ENCODE data around the gene OR4M1.
"Not testable (repeated sequence)": the region's sequence is repeated elsewhere in the genome, so short reads cannot be mapped to it uniquely, and the experiment has no call there.

Gene OR4M1

GRCh38 chr14:19773204-19773603 is at the start of gene OR4M1:
Gene OR4M1 (plus strand): TSS chr14:19773504. CDS start chr14:19780323, 6,819 bp downstream.
- not testable (repeated sequence) for DNase-seq

- no peak for DNase-seq
Measured at GRCh38 chr14:19729359-19729758, 43.9 kb upstream of the OR4M1 start.

- no peak for DNase-seq
Measured at GRCh38 chr14:19729763-19730162, 43.5 kb upstream of the OR4M1 start.

- DNase-seq, result not testable (repeated sequence)
Measured at GRCh38 chr14:19733893-19734292, 39.4 kb upstream of the OR4M1 start.

- no peak for DNase-seq
Measured at GRCh38 chr14:19743256-19743655, 30.0 kb upstream of the OR4M1 start, which contains the start of gene OR4Q3. Gene OR4Q3 (plus strand): TSS chr14:19743571.

- DNase-seq, result not testable (repeated sequence)
Measured at GRCh38 chr14:19752316-19752715, 21.0 kb upstream of the OR4M1 start.

- DNase-seq, result no peak
Measured at GRCh38 chr14:19754172-19754571, 19.1 kb upstream of the OR4M1 start.

GRCh38 chr14:19771491-19771890 is 1.8 kb upstream of the OR4M1 start:
- not testable (repeated sequence) for DNase-seq

- DNase-seq, result no peak
Measured at GRCh38 chr14:19771895-19772430, 1.3 kb upstream of the OR4M1 start.

- not testable (repeated sequence) for DNase-seq
Measured at GRCh38 chr14:19772454-19772853, 850 bp upstream of the OR4M1 start.

GRCh38 chr14:19775587-19775986 is 2.3 kb downstream of the OR4M1 start:
- DNase-seq, result no peak

GRCh38 chr14:19785848-19786247 is 12.5 kb downstream of the OR4M1 start:
- DNase-seq, result not testable (repeated sequence)

- not testable (repeated sequence) for DNase-seq
Measured at GRCh38 chr14:19787318-19787717, 14.0 kb downstream of the OR4M1 start.

- DNase-seq, result not testable (repeated sequence)
Measured at GRCh38 chr14:19788150-19788549, 14.8 kb downstream of the OR4M1 start.

- not testable (repeated sequence) for DNase-seq
Measured at GRCh38 chr14:19796520-19797108, 23.3 kb downstream of the OR4M1 start.

GRCh38 chr14:19799880-19800279 is 26.6 kb downstream of the OR4M1 start:
- DNase-seq, result no peak

- DNase-seq, result no peak
Measured at GRCh38 chr14:19800282-19801117, 27.2 kb downstream of the OR4M1 start.

- no peak for DNase-seq
Measured at GRCh38 chr14:19801118-19801464, 27.8 kb downstream of the OR4M1 start.

GRCh38 chr14:19803470-19803869 is 30.2 kb downstream of the OR4M1 start, which contains the start of gene OR4N2:
Gene OR4N2 (plus strand): TSS chr14:19803770. CDS start chr14:19827449, 23,679 bp downstream.
- not testable (repeated sequence) for DNase-seq

GRCh38 chr14:19813171-19813920 is 40.0 kb downstream of the OR4M1 start:
- DNase-seq, result not testable (repeated sequence)

- DNase-seq, result not testable (repeated sequence)
Measured at GRCh38 chr14:19819879-19820278, 46.6 kb downstream of the OR4M1 start.

GRCh38 chr14:19821016-19821415 is 47.7 kb downstream of the OR4M1 start:
- not testable (repeated sequence) for DNase-seq

GRCh38 chr14:19823178-19823577 is 49.9 kb downstream of the OR4M1 start:
- DNase-seq, result no peak

Measured in GDM1 (cell line).